SK-N-SH treated with all-trans-retinoic acid at 6 μM for 48 hours (cell line): ENCODE data around the gene RABGGTA.

Experiments used
- ATAC-seq: fragments of 200-7000 bp; cut with Tn5 transposase; 3 replicates; pipeline ENCODE4 v1.9.1; 2020; ENCODE audit warnings: mild to moderate bottlenecking, moderate library complexity
- ARNTL ChIP-seq: fragments of 450-650 bp; formaldehyde crosslinking; IDR thresholded peaks from 2 replicates; pipeline ENCODE4 v1.5.0; 2020; ENCODE audit warnings: low read depth, mild to moderate bottlenecking, moderate library complexity, borderline replicate concordance
- BACH2 ChIP-seq: fragments of 250-450 bp; sonication (Bioruptor Pico); IDR thresholded peaks from 2 replicates; pipeline ENCODE4 v1.9.0; 2021; ENCODE audit warnings: mild to moderate bottlenecking, borderline replicate concordance
- CSDC2 ChIP-seq: fragments of 250-450 bp; sonication (Bioruptor Pico); IDR thresholded peaks from 2 replicates; pipeline ENCODE4 v1.5.0; 2020; ENCODE audit warnings: mild to moderate bottlenecking, moderate library complexity
- ESRRG ChIP-seq: fragments of 250-450 bp; sonication (Bioruptor Pico); IDR thresholded peaks from 2 replicates; pipeline ENCODE4 v1.6.1; 2021; ENCODE audit warnings: mild to moderate bottlenecking
- ISL1 ChIP-seq: fragments of 250-450 bp; sonication (Bioruptor Pico); IDR thresholded peaks from 2 replicates; pipeline ENCODE4 v2.1.2; 2022; ENCODE audit warnings: mild to moderate bottlenecking, moderate library complexity
- OSR1 ChIP-seq: fragments of 250-450 bp; sonication (Bioruptor Pico); IDR thresholded peaks from 2 replicates; pipeline ENCODE4 v1.8.0; 2022; ENCODE audit warnings: moderate library complexity, mild to moderate bottlenecking, inconsistent platforms
- POU6F1 ChIP-seq: fragments of 250-450 bp; sonication (Bioruptor Pico); IDR thresholded peaks from 2 replicates; pipeline ENCODE4 v1.8.0; 2021; ENCODE audit warnings: low read depth, mild to moderate bottlenecking, moderate library complexity, borderline replicate concordance
- RARB ChIP-seq: fragments of 250-450 bp; sonication (Bioruptor Pico); IDR thresholded peaks from 2 replicates; pipeline ENCODE4 v1.8.0; 2021; ENCODE audit warnings: mild to moderate bottlenecking, moderate library complexity
- SNAI2 ChIP-seq: fragments of 250-450 bp; sonication (Bioruptor Pico); IDR thresholded peaks from 2 replicates; pipeline ENCODE4 v1.5.0; 2020; ENCODE audit warnings: mild to moderate bottlenecking, moderate library complexity
- TCF4 ChIP-seq: fragments of 250-450 bp; sonication (Bioruptor Pico); IDR thresholded peaks from 2 replicates; pipeline ENCODE4 v1.8.0; 2021; ENCODE audit warnings: mild to moderate bottlenecking, moderate library complexity, borderline replicate concordance
- TOX ChIP-seq: fragments of 250-450 bp; sonication (Bioruptor Pico); IDR thresholded peaks from 2 replicates; pipeline ENCODE4 v1.8.0; 2021; ENCODE audit warnings: mild to moderate bottlenecking, moderate library complexity, borderline replicate concordance
- ZC3H10 ChIP-seq: fragments of 250-450 bp; sonication (Bioruptor Pico); IDR thresholded peaks from 2 replicates; pipeline ENCODE4 v1.5.1; 2021; ENCODE audit warnings: mild to moderate bottlenecking, moderate library complexity
- ZFP3 ChIP-seq: fragments of 250-450 bp; sonication (Bioruptor Pico); IDR thresholded peaks from 2 replicates; pipeline ENCODE4 v1.5.0; 2020; ENCODE audit warnings: mild to moderate bottlenecking, moderate library complexity
- ZFP30 ChIP-seq: fragments of 450-650 bp; formaldehyde crosslinking; IDR thresholded peaks from 2 replicates; pipeline ENCODE4 v1.5.0; 2022; ENCODE audit warnings: mild to moderate bottlenecking, moderate library complexity
- ZNF70 ChIP-seq: fragments of 450-650 bp; formaldehyde crosslinking; IDR thresholded peaks from 2 replicates; pipeline ENCODE4 v1.5.0; 2020; ENCODE audit warnings: mild to moderate bottlenecking, moderate library complexity
- ZNF8 ChIP-seq: fragments of 450-650 bp; formaldehyde crosslinking; IDR thresholded peaks from 2 replicates; pipeline ENCODE4 v1.5.0; 2020; ENCODE audit warnings: mild to moderate bottlenecking, moderate library complexity
- TF ChIP-seq, protein P1 (sequence below): fragments of 250-450 bp; sonication (Bioruptor Pico); IDR thresholded peaks from 2 replicates; pipeline ENCODE4 v1.5.0; 2020; ENCODE audit warnings: mild to moderate bottlenecking, moderate library complexity
- TF ChIP-seq, protein P2 (sequence below): fragments of 250-450 bp; sonication (Bioruptor Pico); IDR thresholded peaks from 2 replicates; pipeline ENCODE4 v1.8.0; 2020; ENCODE audit warnings: mild to moderate bottlenecking, moderate library complexity, borderline replicate concordance
- TF ChIP-seq, protein P3 (sequence below): fragments of 250-450 bp; sonication (Bioruptor Pico); IDR thresholded peaks from 2 replicates; pipeline ENCODE4 v1.5.1; 2020; ENCODE audit warnings: low read depth, mild to moderate bottlenecking, moderate library complexity
- TF ChIP-seq, protein P4 (sequence below): fragments of 250-450 bp; sonication (Bioruptor Pico); IDR thresholded peaks from 2 replicates; pipeline ENCODE4 v1.5.1; 2021; ENCODE audit warnings: mild to moderate bottlenecking, moderate library complexity

RABGGTA gene

DNA sequence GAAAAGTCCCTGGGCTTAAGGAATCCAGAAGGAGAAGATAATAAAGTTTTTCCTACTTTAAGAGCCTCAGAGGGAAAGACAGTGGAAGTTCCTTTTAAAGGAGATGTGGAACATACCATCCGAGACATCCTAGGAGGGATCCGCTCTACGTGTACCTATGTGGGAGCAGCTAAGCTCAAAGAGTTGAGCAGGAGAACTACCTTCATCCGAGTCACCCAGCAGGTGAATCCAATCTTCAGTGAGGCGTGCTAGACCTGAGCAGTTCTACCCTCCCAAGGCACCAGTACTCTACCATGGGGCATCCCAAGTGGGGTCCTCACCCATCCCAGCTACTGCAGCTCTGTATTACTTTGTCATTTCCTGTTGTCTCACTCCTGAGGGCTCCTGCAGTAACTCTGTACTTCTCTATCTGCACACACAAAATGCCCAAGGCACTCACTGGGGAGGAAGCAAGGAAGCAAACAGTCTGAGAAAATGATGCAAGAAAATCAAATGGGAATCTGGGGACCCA is 32.8 kb downstream of the RABGGTA start:
- TF ChIP-seq, protein P1, sequence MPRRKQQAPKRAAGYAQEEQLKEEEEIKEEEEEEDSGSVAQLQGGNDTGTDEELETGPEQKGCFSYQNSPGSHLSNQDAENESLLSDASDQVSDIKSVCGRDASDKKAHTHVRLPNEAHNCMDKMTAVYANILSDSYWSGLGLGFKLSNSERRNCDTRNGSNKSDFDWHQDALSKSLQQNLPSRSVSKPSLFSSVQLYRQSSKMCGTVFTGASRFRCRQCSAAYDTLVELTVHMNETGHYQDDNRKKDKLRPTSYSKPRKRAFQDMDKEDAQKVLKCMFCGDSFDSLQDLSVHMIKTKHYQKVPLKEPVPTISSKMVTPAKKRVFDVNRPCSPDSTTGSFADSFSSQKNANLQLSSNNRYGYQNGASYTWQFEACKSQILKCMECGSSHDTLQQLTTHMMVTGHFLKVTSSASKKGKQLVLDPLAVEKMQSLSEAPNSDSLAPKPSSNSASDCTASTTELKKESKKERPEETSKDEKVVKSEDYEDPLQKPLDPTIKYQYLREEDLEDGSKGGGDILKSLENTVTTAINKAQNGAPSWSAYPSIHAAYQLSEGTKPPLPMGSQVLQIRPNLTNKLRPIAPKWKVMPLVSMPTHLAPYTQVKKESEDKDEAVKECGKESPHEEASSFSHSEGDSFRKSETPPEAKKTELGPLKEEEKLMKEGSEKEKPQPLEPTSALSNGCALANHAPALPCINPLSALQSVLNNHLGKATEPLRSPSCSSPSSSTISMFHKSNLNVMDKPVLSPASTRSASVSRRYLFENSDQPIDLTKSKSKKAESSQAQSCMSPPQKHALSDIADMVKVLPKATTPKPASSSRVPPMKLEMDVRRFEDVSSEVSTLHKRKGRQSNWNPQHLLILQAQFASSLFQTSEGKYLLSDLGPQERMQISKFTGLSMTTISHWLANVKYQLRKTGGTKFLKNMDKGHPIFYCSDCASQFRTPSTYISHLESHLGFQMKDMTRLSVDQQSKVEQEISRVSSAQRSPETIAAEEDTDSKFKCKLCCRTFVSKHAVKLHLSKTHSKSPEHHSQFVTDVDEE (CRISPR knock-in tag): no peak
- TF ChIP-seq SNAI2 (CRISPR knock-in tag): no peak
- TF ChIP-seq OSR1: no peak
- TF ChIP-seq TCF4: no peak
- TF ChIP-seq ARNTL: no peak
- TF ChIP-seq ZNF8 (CRISPR knock-in tag): no peak
- no peak for TF ChIP-seq ISL1 (CRISPR knock-in tag)
- TF ChIP-seq, protein P2, sequence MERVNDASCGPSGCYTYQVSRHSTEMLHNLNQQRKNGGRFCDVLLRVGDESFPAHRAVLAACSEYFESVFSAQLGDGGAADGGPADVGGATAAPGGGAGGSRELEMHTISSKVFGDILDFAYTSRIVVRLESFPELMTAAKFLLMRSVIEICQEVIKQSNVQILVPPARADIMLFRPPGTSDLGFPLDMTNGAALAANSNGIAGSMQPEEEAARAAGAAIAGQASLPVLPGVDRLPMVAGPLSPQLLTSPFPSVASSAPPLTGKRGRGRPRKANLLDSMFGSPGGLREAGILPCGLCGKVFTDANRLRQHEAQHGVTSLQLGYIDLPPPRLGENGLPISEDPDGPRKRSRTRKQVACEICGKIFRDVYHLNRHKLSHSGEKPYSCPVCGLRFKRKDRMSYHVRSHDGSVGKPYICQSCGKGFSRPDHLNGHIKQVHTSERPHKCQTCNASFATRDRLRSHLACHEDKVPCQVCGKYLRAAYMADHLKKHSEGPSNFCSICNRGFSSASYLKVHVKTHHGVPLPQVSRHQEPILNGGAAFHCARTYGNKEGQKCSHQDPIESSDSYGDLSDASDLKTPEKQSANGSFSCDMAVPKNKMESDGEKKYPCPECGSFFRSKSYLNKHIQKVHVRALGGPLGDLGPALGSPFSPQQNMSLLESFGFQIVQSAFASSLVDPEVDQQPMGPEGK (CRISPR knock-in tag): no peak
- TF ChIP-seq ZFP3 (CRISPR knock-in tag): no peak
- TF ChIP-seq BACH2: no peak
- no peak for TF ChIP-seq ESRRG (CRISPR knock-in tag)
- no peak for TF ChIP-seq RARB (CRISPR knock-in tag)
- TF ChIP-seq POU6F1 (CRISPR knock-in tag): no peak
- TF ChIP-seq, all 23 proteins: peak for 0
- ATAC-seq: no peak

DNA sequence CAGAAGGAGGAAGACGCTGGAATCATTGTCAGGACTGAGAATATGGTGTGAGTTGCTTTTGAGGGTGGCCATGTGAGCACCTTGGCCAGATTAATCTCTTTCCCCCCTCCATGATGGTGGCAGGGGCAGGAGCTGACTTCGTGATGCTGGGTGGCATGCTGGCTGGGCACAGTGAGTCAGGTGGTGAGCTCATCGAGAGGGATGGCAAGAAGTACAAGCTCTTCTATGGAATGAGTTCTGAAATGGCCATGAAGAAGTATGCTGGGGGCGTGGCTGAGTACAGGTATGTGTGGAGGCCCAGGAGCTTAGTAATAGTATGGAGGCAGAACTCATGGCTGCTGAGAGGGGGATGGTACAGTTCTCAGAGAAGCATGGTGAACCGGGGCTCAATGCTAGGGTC is 33.3 kb downstream of the RABGGTA start:
- TF ChIP-seq RARB (CRISPR knock-in tag) (no peak), ZNF70 (CRISPR knock-in tag) (no peak), ESRRG (CRISPR knock-in tag) (no peak), TCF4 (no peak), ARNTL (no peak)
- TF ChIP-seq, protein P3, sequence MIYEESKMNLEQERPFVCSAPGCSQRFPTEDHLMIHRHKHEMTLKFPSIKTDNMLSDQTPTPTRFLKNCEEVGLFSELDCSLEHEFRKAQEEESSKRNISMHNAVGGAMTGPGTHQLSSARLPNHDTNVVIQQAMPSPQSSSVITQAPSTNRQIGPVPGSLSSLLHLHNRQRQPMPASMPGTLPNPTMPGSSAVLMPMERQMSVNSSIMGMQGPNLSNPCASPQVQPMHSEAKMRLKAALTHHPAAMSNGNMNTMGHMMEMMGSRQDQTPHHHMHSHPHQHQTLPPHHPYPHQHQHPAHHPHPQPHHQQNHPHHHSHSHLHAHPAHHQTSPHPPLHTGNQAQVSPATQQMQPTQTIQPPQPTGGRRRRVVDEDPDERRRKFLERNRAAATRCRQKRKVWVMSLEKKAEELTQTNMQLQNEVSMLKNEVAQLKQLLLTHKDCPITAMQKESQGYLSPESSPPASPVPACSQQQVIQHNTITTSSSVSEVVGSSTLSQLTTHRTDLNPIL (CRISPR knock-in tag): no peak
- TF ChIP-seq, protein P4, sequence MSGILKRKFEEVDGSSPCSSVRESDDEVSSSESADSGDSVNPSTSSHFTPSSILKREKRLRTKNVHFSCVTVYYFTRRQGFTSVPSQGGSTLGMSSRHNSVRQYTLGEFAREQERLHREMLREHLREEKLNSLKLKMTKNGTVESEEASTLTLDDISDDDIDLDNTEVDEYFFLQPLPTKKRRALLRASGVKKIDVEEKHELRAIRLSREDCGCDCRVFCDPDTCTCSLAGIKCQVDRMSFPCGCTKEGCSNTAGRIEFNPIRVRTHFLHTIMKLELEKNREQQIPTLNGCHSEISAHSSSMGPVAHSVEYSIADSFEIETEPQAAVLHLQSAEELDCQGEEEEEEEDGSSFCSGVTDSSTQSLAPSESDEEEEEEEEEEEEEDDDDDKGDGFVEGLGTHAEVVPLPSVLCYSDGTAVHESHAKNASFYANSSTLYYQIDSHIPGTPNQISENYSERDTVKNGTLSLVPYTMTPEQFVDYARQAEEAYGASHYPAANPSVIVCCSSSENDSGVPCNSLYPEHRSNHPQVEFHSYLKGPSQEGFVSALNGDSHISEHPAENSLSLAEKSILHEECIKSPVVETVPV (CRISPR knock-in tag): no peak
- ATAC-seq: no peak

DNA sequence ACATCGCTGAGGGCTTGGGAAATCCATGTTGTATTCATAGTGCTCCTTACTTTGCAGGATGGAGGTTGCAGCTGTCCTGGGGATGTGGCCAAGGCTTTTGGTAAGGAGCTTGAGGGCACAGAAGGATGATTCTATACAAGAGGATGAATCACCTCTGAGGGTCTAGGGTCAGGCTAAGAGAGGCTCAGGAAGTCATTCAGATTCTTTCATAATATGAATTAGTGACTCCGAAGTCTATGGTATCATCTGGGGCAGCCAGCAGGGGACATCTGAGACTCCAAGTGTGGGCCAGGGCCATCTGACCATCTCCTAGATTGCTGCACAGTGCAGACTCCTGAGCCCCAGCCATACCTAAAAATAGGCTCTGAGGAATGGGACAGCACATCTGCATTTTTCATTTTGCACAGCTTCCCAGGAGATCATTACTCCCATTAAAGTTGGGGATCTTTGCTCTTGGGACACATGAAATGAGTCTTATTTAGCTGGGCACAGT is 33.9 kb downstream of the RABGGTA start:
- TF ChIP-seq TCF4 (no peak), TOX (no peak), ISL1 (CRISPR knock-in tag) (no peak), CSDC2 (CRISPR knock-in tag) (no peak), ZC3H10 (CRISPR knock-in tag) (no peak), ZFP30 (no peak), BACH2 (no peak), ESRRG (CRISPR knock-in tag) (no peak)
- TF ChIP-seq, protein P3 (CRISPR knock-in tag): no peak
- TF ChIP-seq, protein P1 (CRISPR knock-in tag): no peak
- no peak for ATAC-seq
